ENCODE measurements around the gene CDH4. TPM values are rescaled to one million over a fixed set of nuclear protein-coding genes. Genes with fewer than 3 reads are reported as not detected.

CDH4 gene
- total and polyA plus RNA-seq, 2 of the 13 experiments (the other 11 are each of a cell fraction or from before 2014, with no cell fraction given), result not detected

DNA sequence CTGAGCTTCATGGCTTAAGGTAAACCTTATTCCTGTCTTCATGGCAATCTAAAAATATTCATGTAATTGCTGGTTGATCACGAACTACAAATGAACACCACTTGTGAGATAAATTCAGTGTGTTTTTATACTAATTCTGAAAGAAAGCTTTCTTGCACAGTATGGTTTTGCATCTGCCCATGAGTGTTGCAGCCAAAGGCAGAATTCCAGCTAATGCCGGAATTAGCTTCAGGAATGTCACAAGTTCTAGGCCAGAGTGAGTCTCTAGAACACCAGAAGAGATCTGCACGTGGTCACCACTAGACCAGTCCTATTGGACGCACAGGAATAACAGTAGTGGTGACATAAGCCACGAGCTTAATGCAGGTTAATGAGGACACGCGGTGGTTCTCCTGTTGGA is 223.7 kb downstream of the CDH4 start (continued):
- no peak for TF ChIP-seq ZNF879 (CRISPR knock-in tag; IDR thresholded peaks at IDR 0.05)
- no peak for TF ChIP-seq ZNF350 (CRISPR knock-in tag; IDR thresholded peaks at IDR 0.05; ENCODE audit: borderline replicate concordance, low read depth)

DNA sequence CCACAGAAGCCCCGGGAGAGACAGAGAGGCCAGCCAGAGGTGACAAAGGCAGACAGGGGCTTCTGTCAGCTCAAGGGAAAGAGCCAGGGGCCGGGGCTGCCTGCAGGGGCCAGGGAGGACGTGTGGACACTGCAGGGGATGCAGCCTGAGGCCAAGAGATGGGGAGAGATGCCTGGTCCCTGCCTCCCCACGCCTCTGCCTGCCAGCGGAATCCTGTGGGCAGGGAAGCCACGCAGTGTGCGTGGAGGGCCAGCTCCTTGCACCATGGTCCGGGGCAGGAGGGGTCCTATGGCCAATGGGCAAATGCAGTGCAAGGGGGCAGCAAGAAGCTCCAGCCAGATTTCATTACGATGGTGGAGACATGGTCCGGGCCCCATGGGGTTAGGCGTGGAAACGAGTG is 224.9 kb downstream of the CDH4 start:
- Histone ChIP-seq H3K27ac (ENCODE audit: extremely low read length, insufficient read depth, low read length) (no peak overlapping the region), H3K79me2 (ENCODE audit: insufficient read depth, low read length) (no peaks in the 10 kb centered on the region), H3K4me3 (replicated peaks in 1 of 3; ENCODE audit: insufficient read depth in 1 of 3, low read depth in 2 of 3, low read length in 3 of 3) (no peak overlapping the region), H3K9me3 (ENCODE audit: low read length) (no peaks in the 10 kb centered on the region), H3K4me1 (ENCODE audit: insufficient read depth, low read length) (no peaks in the 10 kb centered on the region), H3K27me3 (ENCODE audit: control insufficient read depth in 1 of 2, insufficient read depth in 2 of 2, low read length in 2 of 2) (peaks cover 0 to 17% of the 10 kb centered on the region in 2 experiments; a peak in 2 of 5 replicates), H3K36me3 (replicated peaks in 1 of 2; ENCODE audit: control insufficient read depth in 1 of 2, insufficient read depth in 2 of 2, low read length in 2 of 2) (no peaks in the 10 kb centered on the region), H3K4me2 (ENCODE audit: low read depth, low read length) (no peak overlapping the region), H2AFZ (ENCODE audit: low read length) (no peak overlapping the region), H4K20me1 (ENCODE audit: insufficient read depth, low read length) (no peaks in the 10 kb centered on the region), H3K9ac (ENCODE audit: insufficient read depth, low read depth, low read length) (no peak overlapping the region)
- CTCF ChIA-PET (ENCODE audit: low intra/inter-chr PET ratio, low total read pairs), result no interaction called here
- in situ Hi-C loops (cut with HindIII; ENCODE audit: extremely low pct_ligation_motif_present, low pct_unique_long_range_greater_than_20kb), result no loop called here
- no TSS peak for BruUV-seq (replicated peaks)
- DNase-seq (ENCODE audit: low spot score), result no peak
- POLR2A ChIA-PET, result no interaction called here
- intact Hi-C loops (cut with micrococcal nuclease; ENCODE audit: unreplicated experiment), result no loop called here
- 8% methylated on average over 11 of the region's 12 CpGs for WGBS (ENCODE audit: low lambda C conversion rate)
- no peak; the same call in 1 of the 3 replicates for ATAC-seq
- no peak for FAIRE-seq
- no peak for TF ChIP-seq NFKB2 (CRISPR knock-in tag; IDR thresholded peaks at IDR 0.05; ENCODE audit: borderline replicate concordance)
- TF ChIP-seq KLF6 (CRISPR knock-in tag; IDR thresholded peaks at IDR 0.05), result no peak
- TF ChIP-seq AKAP8 (CRISPR knock-in tag; IDR thresholded peaks at IDR 0.05), result no peak
- no peak for TF ChIP-seq KIAA2018 (CRISPR knock-in tag; IDR thresholded peaks at IDR 0.05; ENCODE audit: borderline replicate concordance)
- TF ChIP-seq ZIK1 (CRISPR knock-in tag; IDR thresholded peaks at IDR 0.05; ENCODE audit: borderline replicate concordance, low read depth), result no peak
- no peak for TF ChIP-seq ZNF75D (CRISPR knock-in tag; IDR thresholded peaks at IDR 0.05; ENCODE audit: borderline replicate concordance)
- TF ChIP-seq CBX1 (IDR thresholded peaks at IDR 0.05; ENCODE audit: low read depth), result no peak
- TF ChIP-seq ZBTB21 (CRISPR knock-in tag; IDR thresholded peaks at IDR 0.05), result no peak
- no peak for TF ChIP-seq MYPOP (CRISPR knock-in tag; IDR thresholded peaks at IDR 0.05)
- TF ChIP-seq SKIL (CRISPR knock-in tag; IDR thresholded peaks at IDR 0.05; ENCODE audit: borderline replicate concordance), result no peak
- no peak for TF ChIP-seq ZNF3 (CRISPR knock-in tag; IDR thresholded peaks at IDR 0.05)

All from HepG2 (cell line).